Amygdala (tissue), 56 donors: Measurements from ENCODE around the gene AKAIN1.

ENCODE experiments used
- DNase-seq, 56 donors: peaks; one replicate each; lab custom pipeline; 2025; lab: John Stamatoyannopoulos, UW

The AKAIN1 gene, protein sequence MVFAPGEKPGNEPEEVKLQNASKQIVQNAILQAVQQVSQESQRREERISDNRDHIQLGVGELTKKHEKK

DNA sequence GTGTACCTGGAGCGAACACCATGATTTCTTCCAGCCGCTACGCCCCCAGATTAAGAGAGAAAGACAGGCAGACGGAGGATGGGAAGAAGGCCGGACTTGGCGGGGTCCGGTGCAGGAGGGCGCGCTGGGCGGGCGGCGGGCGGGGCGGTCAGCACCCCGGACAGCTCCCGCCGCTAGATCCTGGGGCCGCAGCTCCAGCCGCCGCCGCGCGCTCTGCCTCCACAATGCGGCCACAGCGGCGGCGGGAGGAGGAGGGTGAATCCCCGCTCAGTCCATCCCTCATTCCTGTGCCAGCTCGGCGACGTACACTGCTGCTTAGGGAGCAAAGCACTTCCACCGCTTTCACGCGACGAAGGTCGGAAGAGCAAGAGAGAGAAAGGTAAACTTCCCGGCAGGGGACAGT lies at the start of gene AKAIN1:
TSS of gene AKAIN1 (minus strand) at position 226 of the 403 bp plus-strand sequence. CDS start at position 22, 204 bp downstream.
- peak in 18 of 56 donors; percentile 2 to 48 (median 6) for DNase-seq

DNA sequence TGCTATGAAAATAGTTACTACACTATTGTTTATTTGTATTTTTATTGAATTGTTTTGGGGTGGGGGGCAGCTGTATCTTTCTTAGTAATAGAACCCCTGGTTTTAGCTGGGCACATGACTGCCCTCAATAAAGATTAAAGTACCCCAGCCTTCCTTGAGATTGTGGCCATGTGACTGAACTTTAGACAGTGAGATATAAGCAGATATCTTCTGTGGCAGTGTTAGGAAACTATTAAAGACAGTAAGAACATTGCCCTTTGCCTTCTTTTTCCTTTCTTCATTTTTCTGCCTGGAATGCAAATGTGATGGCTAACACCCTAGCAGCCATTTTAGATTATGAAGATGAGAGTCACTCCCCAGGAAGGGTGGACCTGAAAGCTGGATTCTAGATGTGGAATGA lies 47.9 kb upstream of the AKAIN1 start:
- no peak for DNase-seq

DNA sequence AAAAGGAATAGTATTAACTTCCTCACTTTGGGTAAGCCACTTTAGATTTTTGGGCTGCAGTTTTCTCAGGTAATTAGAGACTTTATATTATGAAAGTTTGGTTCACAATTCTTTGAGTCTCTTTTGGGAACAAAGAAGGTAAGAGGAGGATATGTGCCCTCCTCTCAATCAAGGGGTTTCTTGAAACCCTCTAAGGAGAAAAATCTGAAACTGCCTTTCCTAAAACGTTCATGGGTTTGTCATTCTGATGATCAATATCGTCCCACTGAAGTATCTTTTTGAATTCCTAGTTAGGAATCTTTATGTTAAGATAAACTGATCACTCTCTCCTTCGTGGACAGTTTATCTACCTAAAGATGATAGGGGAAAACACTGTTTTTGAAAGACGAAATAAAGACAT lies 42.4 kb upstream of the AKAIN1 start:
- DNase-seq, result no peak

DNA sequence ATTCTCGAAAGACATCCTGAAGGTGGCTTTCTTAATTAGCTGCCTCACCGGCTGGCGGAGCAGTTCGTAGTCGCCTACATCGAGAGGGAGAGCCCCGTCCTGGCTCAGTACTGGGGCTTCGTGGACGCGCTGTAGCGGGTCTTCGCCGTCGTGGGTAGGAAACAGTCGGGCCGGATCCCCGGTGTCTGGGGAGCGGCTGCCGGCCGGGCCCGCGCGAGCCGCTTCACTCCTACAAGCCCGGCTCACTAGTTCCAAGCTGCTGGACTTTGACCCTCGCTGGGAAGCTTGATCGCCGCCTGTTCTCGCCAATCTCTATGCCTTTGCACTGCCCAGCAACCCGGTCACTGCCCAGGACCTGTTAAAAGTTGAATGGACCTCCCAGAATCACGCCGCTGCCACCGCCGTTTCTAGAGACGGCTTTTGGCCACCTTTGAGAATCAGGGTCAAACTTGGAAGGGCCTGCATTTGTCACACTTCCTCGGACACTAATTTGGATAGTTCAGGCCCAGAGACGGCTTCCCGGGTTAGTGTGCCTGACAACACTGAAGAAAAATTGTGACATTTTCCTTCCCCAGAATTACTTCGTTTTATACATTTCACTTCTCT lies 41.4 kb upstream of the AKAIN1 start:
- peak in 30 of 56 donors; percentile 13 to 72 (median 39) for DNase-seq

DNA sequence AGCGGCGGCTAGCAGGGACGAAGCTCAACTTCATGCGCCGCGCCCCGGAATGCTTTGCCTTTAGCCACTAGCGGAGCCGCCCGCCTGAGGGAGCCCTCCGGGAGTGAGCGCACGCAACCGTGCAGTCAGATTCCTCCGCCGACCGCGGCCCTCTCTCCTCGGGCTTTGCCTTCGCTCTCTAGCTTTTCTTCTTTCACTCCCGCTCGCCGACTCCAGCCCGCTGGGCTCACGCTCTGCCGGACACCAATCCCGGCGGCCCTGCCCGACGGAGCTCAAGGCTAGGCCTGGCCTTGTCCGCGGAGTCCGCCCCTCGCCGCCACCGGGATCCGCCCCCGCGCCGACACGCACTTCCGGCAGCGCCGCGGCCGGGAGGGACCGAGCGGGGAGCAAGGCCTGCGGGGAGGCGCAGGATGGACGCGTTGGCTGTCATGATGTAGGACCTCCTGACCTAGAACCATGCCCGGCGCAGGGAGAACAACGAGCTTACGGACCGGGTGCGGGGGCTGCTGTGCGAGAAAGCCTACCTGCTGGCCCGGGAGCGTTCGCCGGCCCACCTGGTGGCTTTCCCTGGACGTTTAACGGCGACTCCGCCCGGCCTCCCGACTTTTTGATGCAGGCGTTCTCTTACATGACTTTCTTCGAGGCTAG lies 40.8 kb upstream of the AKAIN1 start:
- peak; percentile 46 to 99 (median 87) for DNase-seq

DNA sequence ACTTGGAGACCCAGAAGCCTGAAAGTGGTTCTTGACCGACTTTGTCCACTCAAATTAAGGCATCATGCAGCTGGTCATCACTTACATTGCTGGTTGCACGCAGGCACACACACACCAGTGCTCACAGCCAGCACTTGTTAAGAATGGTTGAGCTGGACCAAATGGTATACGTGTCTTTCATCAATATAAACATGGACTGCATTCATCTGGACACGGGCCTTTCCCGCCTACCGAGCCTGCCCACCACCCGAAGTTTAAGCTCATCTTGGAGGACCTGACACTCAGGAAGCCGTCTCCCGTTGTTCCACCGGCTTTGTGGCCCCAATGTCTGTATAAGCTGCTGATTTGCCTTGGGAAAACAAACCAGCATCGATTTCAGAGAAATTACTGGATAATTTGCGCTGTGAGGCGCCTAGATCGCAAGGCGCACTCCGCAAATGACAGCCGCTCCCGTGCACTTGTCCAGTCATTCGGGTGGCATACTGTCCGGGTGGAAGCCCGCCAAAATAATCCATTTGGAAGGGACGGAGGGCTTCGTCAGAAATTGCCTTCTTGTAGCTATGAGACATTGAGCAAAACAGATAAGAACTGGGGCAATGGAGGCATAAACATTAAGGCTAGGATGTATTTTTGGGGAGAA lies 40.1 kb upstream of the AKAIN1 start:
- DNase-seq, result peak in 23 of 56 donors; percentile 13 to 83 (median 50)

DNA sequence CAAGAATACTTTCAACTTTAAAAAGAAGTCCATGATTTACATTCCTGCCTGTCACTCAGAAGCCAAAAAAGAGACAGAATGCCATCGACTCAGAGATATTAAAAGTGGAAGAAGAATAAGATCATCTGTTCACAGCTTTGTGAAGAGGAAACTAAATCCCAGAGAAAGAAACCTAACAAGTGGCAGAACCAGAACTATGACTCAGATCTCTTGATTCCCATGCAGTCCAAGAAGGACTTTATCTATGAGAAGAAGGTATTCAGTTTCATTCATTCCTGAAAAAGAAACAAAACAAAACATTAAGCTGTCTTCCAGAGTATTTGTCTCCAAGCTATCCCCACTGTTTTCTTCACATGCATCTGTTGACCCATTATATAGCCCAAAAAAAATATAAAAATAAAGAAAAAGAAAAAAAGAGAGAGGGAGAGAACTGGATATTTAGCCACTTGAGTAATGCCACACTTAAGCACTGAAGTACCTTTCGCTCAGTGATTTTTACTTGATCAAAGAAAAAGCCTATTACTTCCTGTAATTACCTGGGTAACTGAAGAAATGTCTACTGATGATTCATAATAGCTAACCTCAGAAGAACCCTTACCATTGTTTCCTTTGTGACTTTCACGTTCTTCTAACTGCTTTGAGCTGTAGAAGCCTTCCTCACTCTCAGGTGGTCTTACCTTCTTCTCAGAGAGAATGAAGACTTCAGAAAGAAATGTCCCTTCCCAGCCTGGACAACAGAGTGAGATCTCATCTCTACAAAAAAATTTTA lies 17.7 kb upstream of the AKAIN1 start:
- no peak for DNase-seq

DNA sequence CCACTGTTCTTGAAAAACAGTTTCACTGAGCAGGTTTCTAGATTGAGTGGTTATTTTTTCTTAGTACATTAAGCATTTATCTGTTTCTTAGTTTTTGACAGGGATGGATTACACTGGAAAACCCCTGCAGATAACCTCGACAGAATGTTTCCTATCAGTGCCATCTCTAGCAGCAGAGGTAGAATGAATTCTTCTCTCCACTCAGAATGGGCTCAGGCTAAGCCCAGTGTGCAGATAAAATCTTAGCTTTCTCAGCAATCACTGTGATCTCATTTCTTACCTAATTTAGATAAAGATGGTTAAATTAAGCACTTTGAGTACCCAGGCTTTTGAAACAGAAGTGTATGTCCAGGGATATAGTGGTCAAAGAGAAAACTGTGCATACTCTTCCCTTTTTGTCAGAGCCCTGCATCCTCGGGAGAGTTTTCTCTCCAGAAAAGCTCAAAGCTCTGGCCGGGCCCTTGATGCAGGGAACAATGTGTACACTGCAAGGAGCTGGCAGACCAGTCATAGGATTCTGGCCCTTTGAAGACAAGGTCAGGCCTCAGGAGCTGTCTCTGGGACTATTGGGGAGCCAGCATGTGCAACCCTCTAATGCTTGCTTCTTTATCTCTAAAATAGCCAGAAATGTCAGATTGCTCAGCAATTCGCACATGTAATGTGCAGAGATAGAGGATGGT lies 10.6 kb upstream of the AKAIN1 start:
- no peak for DNase-seq

DNA sequence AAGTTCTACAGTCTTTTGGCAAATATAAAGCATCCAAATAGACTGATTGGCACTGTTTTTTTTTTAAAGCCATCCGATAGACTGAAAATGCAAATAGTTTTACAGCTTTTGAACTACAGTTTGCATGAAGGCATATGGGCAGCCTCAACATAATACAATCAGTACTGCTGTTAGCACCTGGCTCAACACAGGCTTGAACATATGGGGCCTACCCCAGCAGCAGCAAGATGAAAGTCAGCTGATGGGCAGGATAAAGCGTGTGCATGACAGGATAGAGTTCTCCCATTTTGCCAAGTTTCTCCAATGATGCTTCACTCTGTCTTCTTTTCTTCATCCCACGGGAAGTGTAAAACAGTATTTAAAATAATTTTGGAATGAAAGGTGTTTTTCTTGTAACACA lies 1.3 kb upstream of the AKAIN1 start:
- DNase-seq, result no peak

DNA sequence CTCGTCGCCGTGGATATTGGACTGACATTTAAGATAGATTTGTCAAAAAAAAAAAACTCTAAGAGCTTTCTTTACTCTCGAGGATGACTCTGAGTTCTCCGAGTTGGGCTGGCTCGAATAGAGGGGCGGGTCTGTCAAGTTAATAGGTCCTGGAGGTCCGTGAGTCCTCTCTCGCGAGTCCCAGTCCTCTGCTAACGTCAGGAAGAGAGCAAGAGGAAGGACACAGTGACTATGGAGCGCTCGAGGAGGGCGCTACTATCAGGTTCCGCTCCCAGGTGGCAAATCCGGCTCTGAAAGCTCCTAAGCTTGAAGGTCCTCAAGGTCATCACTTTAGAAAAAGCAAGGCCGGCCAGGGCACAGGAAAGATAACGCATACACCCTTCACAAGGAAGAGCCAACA lies 404 bp upstream of the AKAIN1 start:
- DNase-seq, result no peak

DNA sequence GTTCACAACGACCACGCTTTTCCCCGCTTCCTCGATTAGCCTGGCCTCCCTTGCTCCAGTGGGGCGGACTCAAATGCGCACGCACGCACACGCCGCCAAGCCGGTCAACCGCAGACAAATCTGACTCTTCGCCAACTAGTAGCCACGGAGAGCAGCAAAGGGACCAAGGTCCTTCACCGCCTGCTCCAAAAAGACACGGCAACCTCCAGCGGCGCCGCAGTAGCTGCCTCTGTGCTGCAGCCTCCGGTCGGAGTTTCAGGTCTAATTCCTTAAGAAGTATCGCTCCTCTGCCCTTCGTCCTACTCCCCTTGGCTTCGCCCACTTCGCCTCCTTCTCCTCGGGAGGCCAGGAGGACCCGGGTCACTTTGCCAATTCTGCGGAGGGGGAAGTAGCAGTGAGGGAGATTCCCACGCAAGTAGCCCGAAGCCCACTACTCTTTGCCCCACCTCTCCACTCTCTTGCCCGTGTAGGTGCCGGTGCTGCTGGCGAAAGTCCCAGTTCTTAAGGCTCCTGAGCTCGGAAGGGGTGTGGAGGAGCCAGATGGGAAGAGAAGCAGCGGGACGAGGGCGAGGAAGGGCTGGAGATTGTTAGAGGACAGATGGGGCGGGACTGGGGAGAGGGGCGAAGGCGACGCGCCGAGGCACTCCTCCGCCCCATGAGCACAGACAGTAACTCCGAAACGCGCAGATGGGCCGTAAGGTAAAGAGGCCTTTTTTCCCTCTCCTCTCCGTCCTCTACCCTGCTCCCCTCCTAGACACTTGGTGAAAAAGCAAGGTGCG lies 615 bp downstream of the AKAIN1 start:
- DNase-seq, result no peak

DNA sequence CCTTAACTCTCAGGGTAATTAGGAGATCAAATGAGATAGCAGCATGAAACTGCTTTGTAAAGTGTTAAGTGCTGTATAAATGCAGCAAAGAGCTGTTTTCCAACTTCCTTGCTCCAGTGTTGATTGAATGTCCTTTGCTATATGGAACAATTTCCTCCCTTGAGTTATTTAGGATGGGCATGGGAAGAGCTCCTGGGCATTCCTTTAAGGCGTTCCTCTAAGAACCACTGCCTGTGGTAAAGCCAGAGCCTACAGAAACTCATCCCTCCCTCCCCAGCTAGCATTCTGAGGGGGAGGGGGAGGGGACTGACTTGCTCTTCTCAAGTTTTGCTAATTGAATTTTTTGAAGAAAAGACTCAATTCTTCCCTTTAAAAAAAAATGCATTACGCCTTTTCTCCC lies 1.4 kb downstream of the AKAIN1 start:
- no peak for DNase-seq

DNA sequence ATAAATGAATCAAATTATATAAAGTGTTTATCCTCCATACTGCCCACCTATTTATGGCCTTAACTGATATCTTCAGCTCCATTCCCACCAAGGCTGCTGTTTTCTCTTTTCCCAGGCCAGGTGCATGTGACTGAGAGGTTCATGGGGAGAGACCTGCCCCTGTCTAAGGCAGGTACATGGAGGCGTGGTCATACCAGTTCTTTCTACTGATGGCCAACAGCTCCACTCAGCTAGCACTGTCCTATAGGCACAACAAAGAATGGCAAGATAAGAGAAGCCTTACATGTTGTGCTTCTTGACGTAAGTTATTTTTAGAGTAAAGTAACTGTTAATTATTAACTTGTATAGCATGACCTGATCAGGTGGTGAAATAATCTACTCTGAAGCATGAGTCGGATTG lies 16.8 kb downstream of the AKAIN1 start:
- DNase-seq, result no peak

DNA sequence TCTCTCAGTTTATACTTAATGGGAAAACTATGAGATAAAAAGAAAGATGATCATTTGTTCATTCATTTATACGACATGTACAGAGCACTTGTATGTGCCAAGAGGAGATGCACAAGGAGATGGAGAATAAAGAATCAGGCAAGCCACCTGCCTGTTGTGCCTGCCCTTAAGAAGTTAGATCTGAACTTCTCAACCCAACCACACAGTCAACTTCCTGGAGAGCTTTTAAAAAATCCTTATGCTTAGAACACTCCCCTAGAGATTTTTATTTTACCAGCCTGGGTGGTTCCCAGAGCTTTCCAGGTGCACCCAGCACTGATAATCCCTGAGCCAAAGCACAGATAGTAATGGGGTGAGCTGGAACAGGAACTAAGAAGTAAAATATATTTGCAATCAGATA lies 18.5 kb downstream of the AKAIN1 start:
- no peak for DNase-seq

DNA sequence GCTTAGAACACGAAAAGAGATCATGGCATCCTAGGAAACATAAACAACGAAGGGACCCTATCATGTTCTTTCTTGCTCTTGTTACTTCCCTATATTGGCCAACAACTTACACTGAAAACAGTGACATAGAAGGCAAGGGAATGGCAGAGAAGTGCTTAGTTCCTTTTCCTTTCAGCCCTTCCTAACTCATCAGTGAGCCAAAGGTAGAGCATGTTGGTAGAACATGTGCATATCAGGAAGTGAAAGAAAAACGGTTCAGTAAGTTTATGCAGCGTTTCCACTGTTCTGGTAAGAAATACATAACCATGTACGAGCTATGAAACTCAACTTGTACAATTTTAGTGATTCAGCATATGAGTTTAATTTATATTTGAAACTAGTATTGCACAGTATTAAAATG lies 21.7 kb downstream of the AKAIN1 start:
- DNase-seq, result no peak

DNA sequence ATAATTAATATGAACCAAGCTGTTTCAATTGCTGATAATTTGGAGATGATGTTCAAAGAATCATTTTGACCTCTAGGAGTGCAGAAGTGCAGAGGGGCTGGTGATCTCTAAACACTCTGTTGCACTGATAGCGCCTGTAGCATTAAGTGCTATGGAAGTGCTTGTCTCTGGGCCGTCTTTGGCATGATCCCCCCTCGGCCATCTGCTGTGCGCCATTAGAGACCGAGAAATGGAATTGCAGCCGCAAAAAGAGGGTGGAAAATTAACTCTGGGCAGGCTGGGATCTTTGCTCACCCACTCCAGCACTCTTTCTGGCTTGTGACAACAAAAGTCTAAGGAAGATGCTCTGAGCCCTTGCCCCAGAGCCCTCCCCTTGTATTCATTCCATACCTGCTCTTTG lies 23.4 kb downstream of the AKAIN1 start:
- DNase-seq, result no peak

DNA sequence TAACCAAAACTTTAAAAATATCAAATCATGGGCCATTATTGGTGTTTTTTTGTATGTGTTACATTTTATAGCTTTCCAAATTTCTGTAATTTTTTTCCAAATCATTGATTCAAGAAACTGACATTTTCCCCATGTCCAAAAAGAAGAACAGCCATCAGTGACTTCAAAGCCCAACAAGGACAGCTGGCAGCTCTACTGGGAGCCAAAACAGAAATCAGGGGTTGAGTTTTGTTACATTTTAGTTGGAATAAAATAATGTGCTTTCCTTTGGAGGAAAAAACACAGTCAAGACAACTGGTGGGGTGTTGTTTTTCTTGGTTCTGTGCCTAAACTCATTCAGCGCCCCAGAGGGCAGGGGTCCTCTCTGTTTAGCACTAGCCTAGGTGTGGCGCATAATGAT lies 23.8 kb downstream of the AKAIN1 start:
- no peak for DNase-seq

DNA sequence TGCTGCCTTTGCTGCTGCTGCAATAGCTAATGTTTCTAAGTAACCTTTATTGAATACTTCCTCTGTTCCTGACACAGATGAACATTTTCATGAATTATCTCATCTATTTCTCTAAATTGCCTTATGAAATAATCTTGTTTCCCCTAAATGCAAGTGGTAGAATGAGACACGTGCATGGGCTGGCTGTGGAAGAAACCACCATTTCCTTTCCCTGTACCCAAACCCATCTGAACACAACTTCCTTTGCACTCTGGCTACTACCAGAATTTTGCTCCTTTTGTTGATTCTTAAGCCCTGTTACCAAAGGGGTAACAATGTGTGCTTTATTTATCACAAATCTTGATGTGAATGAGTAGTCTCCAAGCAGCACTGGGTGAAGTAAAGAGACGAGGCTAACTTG lies 29.2 kb downstream of the AKAIN1 start:
- DNase-seq, result no peak

DNA sequence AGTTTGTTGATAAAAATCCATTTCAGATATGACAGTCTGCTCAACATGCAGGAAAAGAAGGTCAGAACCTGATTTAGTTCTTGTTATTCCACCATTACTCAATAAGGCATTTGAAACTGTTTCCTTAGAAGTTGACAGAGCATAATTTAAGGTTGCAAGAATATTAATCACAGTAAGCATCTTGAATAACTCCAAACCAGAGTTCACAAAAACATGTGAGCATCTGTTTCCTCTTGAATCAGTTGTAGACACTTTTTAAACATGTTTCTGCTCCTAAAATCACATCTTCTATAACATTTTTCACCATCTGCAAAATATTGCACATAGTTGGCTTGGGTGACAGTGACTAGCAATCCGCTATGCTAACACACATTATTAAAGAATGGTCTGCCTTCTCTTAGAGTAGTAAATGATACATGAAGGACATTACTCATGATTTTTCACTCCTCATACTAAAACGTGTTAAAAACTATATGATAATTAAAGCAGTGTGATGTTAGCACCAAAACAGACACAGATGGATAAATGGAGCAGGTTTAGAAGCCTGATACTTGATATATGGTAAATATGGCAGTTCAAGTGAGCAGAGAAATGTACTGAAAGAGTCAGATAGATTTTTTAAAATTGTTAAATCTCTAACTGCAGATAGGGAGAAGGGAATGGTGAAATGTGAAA lies 30.3 kb downstream of the AKAIN1 start:
- no peak for DNase-seq
